Fibroblast of villous mesenchyme (primary cell): Measurements from ENCODE around the gene PCSK7. TPM values are rescaled to one million over a fixed set of nuclear protein-coding genes. Genes with fewer than 3 reads are reported as not detected.
"Not testable (repeated sequence)": the region's sequence is repeated elsewhere in the genome, so short reads cannot be mapped to it uniquely, and the experiment has no call there.

Experiments used
- DNase-seq: peaks from one replicate; pipeline ENCODE4 v3.0.0-alpha.2; 2010; ENCODE audit warnings: low read depth
- H3K4me3 ChIP-seq: 2 replicates; pipeline ENCODE4 v1.5.1; 2011; ENCODE audit warnings: low read depth, mild to moderate bottlenecking, low read length
- CTCF ChIP-seq: IDR thresholded peaks from 2 replicates; pipeline ENCODE4 v1.5.1; 2012; ENCODE audit warnings: low read depth, mild to moderate bottlenecking, low read length; ENCODE audit not compliant: insufficient read depth
- total RNA-seq: library from RNA; depleted of rRNA; stranded (reverse); fragments of >200 nt; gene quantifications from 2 replicates; pipeline ENCODE4 v1.2.3, GENCODE V29; 2012

PCSK7 gene
- total RNA-seq, 1 donor, result 60.0 TPM

GRCh38 chr11:117185736-117186430 is 46.0 kb downstream of the PCSK7 start:
- DNase-seq, result no peak
- H3K4me3 ChIP-seq, result no peak overlapping the region
- no peak for TF ChIP-seq CTCF

- no peak for TF ChIP-seq CTCF
- H3K4me3 ChIP-seq, result no peak overlapping the region
- no peak for DNase-seq
These were observed 48.0 kb downstream of the PCSK7 start for GRCh38 chr11:117183724-117184349.

- H3K4me3 ChIP-seq, DNase-seq: not testable (repeated sequence)
These were observed 48.7 kb downstream of the PCSK7 start for GRCh38 chr11:117183178-117183577.

GRCh38 chr11:117182551-117182935 is 49.3 kb downstream of the PCSK7 start:
- no peak for DNase-seq
- TF ChIP-seq CTCF, result no peak
- no peak overlapping the region for H3K4me3 ChIP-seq

GRCh38 chr11:117181586-117182550 is 50.0 kb downstream of the PCSK7 start:
- no peak for TF ChIP-seq CTCF
- DNase-seq, result no peak
- no peak overlapping the region for H3K4me3 ChIP-seq

- H3K4me3 ChIP-seq, result no peak overlapping the region
- TF ChIP-seq CTCF, result peak; percentile 58
- peak; percentile 82 for DNase-seq
These were observed 51.0 kb downstream of the PCSK7 start for GRCh38 chr11:117180661-117181585.
